ENCODE data around the gene WDR45B. TPM values are rescaled to one million over a fixed set of nuclear protein-coding genes. Genes with fewer than 3 reads are reported as not detected.

WDR45B gene
- total RNA-seq (2022; extraction: Qiagen RNA extraction): 93.5 to 99.6 TPM (median 95.6 TPM) in 5 replicates

GRCh38 chr17:82648165-82648668 lies at the start of gene WDR45B:
Gene WDR45B, minus strand, starts transcription at chr17:82648444. Its CDS starts 104 bp downstream, at chr17:82648340.

Other genes starting within 250 kb of the WDR45B start
- gene HEXD, start 230.1 kb downstream of the WDR45B start, total RNA-seq (2022; extraction: Qiagen RNA extraction): 10.6 to 15.3 TPM (median 14.5 TPM) in 5 replicates
- 18.4 to 26.2 TPM (median 24.7 TPM) in 5 replicates for gene OGFOD3, start 229.9 kb downstream of the WDR45B start, total RNA-seq (2022; extraction: Qiagen RNA extraction)
- gene CYBC1, start 197.7 kb downstream of the WDR45B start, total RNA-seq (2022; extraction: Qiagen RNA extraction): 52.3 to 65.9 TPM (median 59.4 TPM) in 5 replicates
- 48.7 to 62.7 TPM (median 55.6 TPM) in 5 replicates for gene NARF, start 189.7 kb downstream of the WDR45B start, total RNA-seq (2022; extraction: Qiagen RNA extraction)
- gene FOXK2, start 128.7 kb downstream of the WDR45B start, total RNA-seq (2022; extraction: Qiagen RNA extraction): 45.4 to 56.4 TPM (median 51.6 TPM) in 5 replicates
- 12.7 to 20.4 TPM (median 18.6 TPM) in 5 replicates for gene RAB40B, start 50.3 kb upstream of the WDR45B start, total RNA-seq (2022; extraction: Qiagen RNA extraction)
- gene FN3KRP, start 68.3 kb upstream of the WDR45B start, total RNA-seq (2022; extraction: Qiagen RNA extraction): 60.6 to 65.7 TPM (median 63.6 TPM) in 5 replicates
- 6.7 to 8.2 TPM (median 7.9 TPM) in 5 replicates for gene FN3K, start 87.2 kb upstream of the WDR45B start, total RNA-seq (2022; extraction: Qiagen RNA extraction)
- 57.6 to 85.9 TPM (median 78.6 TPM) in 5 replicates for gene TBCD, start 103.6 kb upstream of the WDR45B start, total RNA-seq (2022; extraction: Qiagen RNA extraction)
- gene ZNF750, start 191.6 kb upstream of the WDR45B start, total RNA-seq (2022; extraction: Qiagen RNA extraction): not detected in 5 replicates

Measured in A549 treated with CORT108297 at 1 μM for 4 hours (cell line).